HepG2 (cell line): ENCODE results near the gene TMEM121. TPM values are rescaled to one million over a fixed set of nuclear protein-coding genes. Genes with fewer than 3 reads are reported as not detected.

Source experiments
- ERF ChIP-seq: IDR thresholded peaks from 2 replicates; pipeline ENCODE4 v1.6.1; 2018; ENCODE audit warnings: missing biosample characterization, missing genetic modification reagents
- GATAD2A ChIP-seq: IDR thresholded peaks from 2 replicates; pipeline ENCODE4 v1.6.1; 2016
- MXI1 ChIP-seq: IDR thresholded peaks from 3 replicates; pipeline ENCODE4 v1.6.1; 2012; ENCODE audit warnings: low read depth, low read length, inconsistent platforms, borderline replicate concordance
- SMC3 ChIP-seq: IDR thresholded peaks from 2 replicates; pipeline ENCODE4 v1.6.1; 2011; ENCODE audit warnings: low read length, improper control_type of control experiment
- SP5 ChIP-seq: IDR thresholded peaks from 2 replicates; pipeline ENCODE4 v1.6.1; 2016; ENCODE audit warnings: low read depth, borderline replicate concordance
- TBX2 ChIP-seq: sonication (generic); formaldehyde crosslinking; IDR thresholded peaks from 2 replicates; pipeline ENCODE4 v1.5.0; 2020; ENCODE audit warnings: missing genetic modification reagents, mild to moderate bottlenecking, borderline replicate concordance
- ZKSCAN8 ChIP-seq: IDR thresholded peaks from 2 replicates; pipeline ENCODE4 v1.6.1; 2016; ENCODE audit warnings: borderline replicate concordance, missing genetic modification reagents, missing compliant biosample characterization
- ZNF101 ChIP-seq: sonication (generic); formaldehyde crosslinking; IDR thresholded peaks from 2 replicates; pipeline ENCODE4 v1.4.0; 2020; ENCODE audit warnings: mild to moderate bottlenecking, low read depth, missing genetic modification reagents, borderline replicate concordance
- ZNF235 ChIP-seq: sonication (generic); formaldehyde crosslinking; IDR thresholded peaks from 2 replicates; pipeline ENCODE4 v1.8.1; 2023; ENCODE audit warnings: mild to moderate bottlenecking, missing genetic modification reagents, borderline replicate concordance
- ZNF430 ChIP-seq: sonication (generic); formaldehyde crosslinking; IDR thresholded peaks from 2 replicates; pipeline ENCODE4 v1.9.0; 2021; ENCODE audit warnings: mild to moderate bottlenecking, missing genetic modification reagents
- ZNF724P ChIP-seq: sonication (generic); formaldehyde crosslinking; IDR thresholded peaks from 2 replicates; pipeline ENCODE4 v1.8.0; 2022; ENCODE audit warnings: missing genetic modification reagents, borderline replicate concordance
- polyA plus RNA-seq, 8 experiments: library from polyadenylated mRNA; depleted of rRNA in 3 of 8; stranded (reverse) in 7 of 8; unstranded in 1 of 8; fragments of >200 nt; fragmentation: Illumina TruSeq in 4 of 8; extraction: Trizol in 4 of 8; gene quantifications; 2 replicates each; pipeline versions ENCODE4 v1.2.1 to v1.2.3, GENCODE V29; 2011 to 2016; ENCODE audit warnings: low read depth in 4 of 8, missing spikeins in 1 of 8, mixed read lengths in 1 of 8; ENCODE audit not compliant: insufficient read depth in 1 of 8
- total RNA-seq, 5 experiments: library from RNA; depleted of rRNA; stranded (reverse); fragments of >200 nt; fragmentation: Illumina TruSeq; extraction: Trizol; gene quantifications; 2 replicates each; pipeline ENCODE4 v1.2.3, GENCODE V29; 2016; ENCODE audit warnings: low read depth in 1 of 5
- TF ChIP-seq, protein P1 (sequence below): sonication (generic); formaldehyde crosslinking; IDR thresholded peaks from 2 replicates; pipeline ENCODE4 v1.8.0; 2022; ENCODE audit warnings: mild to moderate bottlenecking, missing genetic modification reagents, moderate library complexity
- TF ChIP-seq, protein P2 (sequence below): sonication (generic); formaldehyde crosslinking; IDR thresholded peaks from 2 replicates; pipeline ENCODE4 v1.8.1; 2023; ENCODE audit warnings: mild to moderate bottlenecking, moderate library complexity, missing genetic modification reagents
- TF ChIP-seq, protein P3 (sequence below): IDR thresholded peaks from 2 replicates; pipeline ENCODE4 v1.6.1; 2016; ENCODE audit warnings: missing genetic modification reagents, missing compliant biosample characterization
- TF ChIP-seq, protein P4 (sequence below): sonication (generic); formaldehyde crosslinking; IDR thresholded peaks from 2 replicates; pipeline ENCODE4 v1.4.0; 2020; ENCODE audit warnings: missing genetic modification reagents
- TF ChIP-seq, protein P5 (sequence below): sonication (generic); formaldehyde crosslinking; IDR thresholded peaks from 2 replicates; pipeline ENCODE4 v1.4.0; 2020; ENCODE audit warnings: missing genetic modification reagents
- TF ChIP-seq, protein P6 (sequence below): sonication (generic); IDR thresholded peaks from 2 replicates; pipeline ENCODE4 v1.6.1; 2016; ENCODE audit warnings: low read depth, borderline replicate concordance
- TF ChIP-seq, protein P7 (sequence below): sonication (generic); formaldehyde crosslinking; IDR thresholded peaks from 2 replicates; pipeline ENCODE4 v1.8.0; 2022; ENCODE audit warnings: low read depth, missing genetic modification reagents

The TMEM121 gene
- total and polyA plus RNA-seq, 2 of the 13 experiments (the other 11 are each of a cell fraction or from before 2014, with no cell fraction given) = 6.6 to 19.0 TPM

DNA sequence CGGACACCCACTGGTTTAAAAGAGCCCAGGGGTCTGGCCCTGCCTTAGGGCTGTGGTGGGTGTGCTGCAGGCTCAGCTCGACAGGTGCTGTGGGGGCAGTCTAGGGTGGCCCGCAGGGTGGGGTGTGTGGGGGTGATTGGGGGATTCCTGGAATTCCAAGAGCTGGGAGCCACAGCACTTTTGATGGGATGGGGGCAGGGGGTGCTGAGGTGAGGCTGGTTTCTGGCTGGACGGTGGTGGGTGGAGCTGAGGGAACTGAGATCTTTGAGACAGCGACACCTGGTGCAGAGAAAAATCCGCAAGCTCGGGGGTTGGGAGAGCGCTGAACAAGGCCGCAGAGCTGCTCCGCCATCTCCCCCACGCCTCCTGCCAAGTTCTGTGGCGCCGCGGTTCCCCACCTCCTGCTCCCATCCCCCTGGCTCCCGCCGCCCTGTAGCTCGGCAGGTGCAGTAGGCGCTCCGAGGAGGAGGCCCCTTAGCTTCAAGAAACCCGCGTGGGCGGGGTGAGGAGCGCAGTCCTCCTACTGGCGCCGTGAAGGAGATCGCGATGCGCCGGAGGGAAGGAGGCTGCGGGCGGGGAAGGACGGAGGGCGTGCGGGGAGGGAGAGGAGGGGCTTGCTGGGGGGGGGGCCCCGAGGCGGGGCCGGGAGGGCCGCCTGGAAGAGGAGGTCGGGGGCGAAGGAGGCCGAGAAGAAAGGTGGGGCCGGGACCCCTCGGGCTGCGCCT, 36.7 kb upstream of the TMEM121 start (continued):
- TF ChIP-seq, protein P1, sequence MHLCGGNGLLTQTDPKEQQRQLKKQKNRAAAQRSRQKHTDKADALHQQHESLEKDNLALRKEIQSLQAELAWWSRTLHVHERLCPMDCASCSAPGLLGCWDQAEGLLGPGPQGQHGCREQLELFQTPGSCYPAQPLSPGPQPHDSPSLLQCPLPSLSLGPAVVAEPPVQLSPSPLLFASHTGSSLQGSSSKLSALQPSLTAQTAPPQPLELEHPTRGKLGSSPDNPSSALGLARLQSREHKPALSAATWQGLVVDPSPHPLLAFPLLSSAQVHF (CRISPR knock-in tag) = 0 out of 2 replicates have a peak, but pooled peaks have one; percentile 14
- TF ChIP-seq, protein P2, sequence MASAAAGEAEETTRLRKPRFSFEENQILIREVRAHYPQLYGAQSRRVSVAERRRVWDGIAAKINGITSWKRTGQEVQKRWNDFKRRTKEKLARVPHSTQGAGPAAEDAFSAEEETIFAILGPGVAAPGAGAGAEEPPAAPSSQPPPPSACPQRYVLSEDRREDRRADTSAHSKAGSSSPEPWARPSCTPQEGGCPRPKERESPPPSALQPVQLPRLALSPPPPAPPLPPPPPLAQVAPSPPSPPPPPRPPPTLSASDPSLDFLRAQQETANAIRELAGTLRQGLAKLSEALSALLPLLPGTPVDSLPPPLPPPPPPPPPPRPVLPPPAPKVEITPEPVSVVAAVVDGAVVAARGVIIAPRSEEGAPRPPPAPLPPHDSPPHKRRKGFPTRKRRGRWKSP (CRISPR knock-in tag) = 0 out of 2 replicates have a peak, but pooled peaks have one; percentile 58
- peak; percentile 68; the same call in 1 of the 2 replicates for TF ChIP-seq ERF (CRISPR knock-in tag)
- TF ChIP-seq, protein P3, sequence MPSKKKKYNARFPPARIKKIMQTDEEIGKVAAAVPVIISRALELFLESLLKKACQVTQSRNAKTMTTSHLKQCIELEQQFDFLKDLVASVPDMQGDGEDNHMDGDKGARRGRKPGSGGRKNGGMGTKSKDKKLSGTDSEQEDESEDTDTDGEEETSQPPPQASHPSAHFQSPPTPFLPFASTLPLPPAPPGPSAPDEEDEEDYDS = 0 out of 2 replicates have a peak, but pooled peaks have one; percentile 12
- TF ChIP-seq, protein P4, sequence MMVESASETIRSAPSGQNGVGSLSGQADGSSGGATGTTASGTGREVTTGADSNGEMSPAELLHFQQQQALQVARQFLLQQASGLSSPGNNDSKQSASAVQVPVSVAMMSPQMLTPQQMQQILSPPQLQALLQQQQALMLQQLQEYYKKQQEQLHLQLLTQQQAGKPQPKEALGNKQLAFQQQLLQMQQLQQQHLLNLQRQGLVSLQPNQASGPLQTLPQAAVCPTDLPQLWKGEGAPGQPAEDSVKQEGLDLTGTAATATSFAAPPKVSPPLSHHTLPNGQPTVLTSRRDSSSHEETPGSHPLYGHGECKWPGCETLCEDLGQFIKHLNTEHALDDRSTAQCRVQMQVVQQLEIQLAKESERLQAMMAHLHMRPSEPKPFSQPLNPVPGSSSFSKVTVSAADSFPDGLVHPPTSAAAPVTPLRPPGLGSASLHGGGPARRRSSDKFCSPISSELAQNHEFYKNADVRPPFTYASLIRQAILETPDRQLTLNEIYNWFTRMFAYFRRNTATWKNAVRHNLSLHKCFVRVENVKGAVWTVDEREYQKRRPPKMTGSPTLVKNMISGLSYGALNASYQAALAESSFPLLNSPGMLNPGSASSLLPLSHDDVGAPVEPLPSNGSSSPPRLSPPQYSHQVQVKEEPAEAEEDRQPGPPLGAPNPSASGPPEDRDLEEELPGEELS (CRISPR knock-in tag) = 0 out of 2 replicates have a peak, but pooled peaks have one; percentile 15
- TF ChIP-seq TBX2 (CRISPR knock-in tag) = 0 out of 2 replicates have a peak, but pooled peaks have one; percentile 24
- no peak for TF ChIP-seq ZNF101
- peak; percentile 8; the same call in 1 of the 2 replicates for TF ChIP-seq ZNF430 (CRISPR knock-in tag)
- peak; percentile 53 for TF ChIP-seq SMC3
- TF ChIP-seq ZNF235 (CRISPR knock-in tag) = peak; percentile 63; the same call in 1 of the 2 replicates
- no peak for TF ChIP-seq ZKSCAN8 (CRISPR knock-in tag)
- TF ChIP-seq GATAD2A (CRISPR knock-in tag) = peak; percentile 32; the same call in 1 of the 2 replicates
- TF ChIP-seq ZNF724P (CRISPR knock-in tag) = peak; percentile 70; the same call in 1 of the 2 replicates
- TF ChIP-seq MXI1 = peak; percentile 44; the same call in 1 of the 3 replicates
- TF ChIP-seq, protein P5, sequence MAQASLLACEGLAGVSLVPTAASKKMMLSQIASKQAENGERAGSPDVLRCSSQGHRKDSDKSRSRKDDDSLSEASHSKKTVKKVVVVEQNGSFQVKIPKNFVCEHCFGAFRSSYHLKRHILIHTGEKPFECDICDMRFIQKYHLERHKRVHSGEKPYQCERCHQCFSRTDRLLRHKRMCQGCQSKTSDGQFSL (CRISPR knock-in tag) = peak; percentile 61; the same call in 1 of the 2 replicates
- TF ChIP-seq SP5 = peak; percentile 34; the same call in 1 of the 2 replicates
- TF ChIP-seq, protein P6, sequence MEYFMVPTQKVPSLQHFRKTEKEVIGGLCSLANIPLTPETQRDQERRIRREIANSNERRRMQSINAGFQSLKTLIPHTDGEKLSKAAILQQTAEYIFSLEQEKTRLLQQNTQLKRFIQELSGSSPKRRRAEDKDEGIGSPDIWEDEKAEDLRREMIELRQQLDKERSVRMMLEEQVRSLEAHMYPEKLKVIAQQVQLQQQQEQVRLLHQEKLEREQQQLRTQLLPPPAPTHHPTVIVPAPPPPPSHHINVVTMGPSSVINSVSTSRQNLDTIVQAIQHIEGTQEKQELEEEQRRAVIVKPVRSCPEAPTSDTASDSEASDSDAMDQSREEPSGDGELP = peak; percentile 24; the same call in 1 of the 2 replicates
- TF ChIP-seq, protein P7, sequence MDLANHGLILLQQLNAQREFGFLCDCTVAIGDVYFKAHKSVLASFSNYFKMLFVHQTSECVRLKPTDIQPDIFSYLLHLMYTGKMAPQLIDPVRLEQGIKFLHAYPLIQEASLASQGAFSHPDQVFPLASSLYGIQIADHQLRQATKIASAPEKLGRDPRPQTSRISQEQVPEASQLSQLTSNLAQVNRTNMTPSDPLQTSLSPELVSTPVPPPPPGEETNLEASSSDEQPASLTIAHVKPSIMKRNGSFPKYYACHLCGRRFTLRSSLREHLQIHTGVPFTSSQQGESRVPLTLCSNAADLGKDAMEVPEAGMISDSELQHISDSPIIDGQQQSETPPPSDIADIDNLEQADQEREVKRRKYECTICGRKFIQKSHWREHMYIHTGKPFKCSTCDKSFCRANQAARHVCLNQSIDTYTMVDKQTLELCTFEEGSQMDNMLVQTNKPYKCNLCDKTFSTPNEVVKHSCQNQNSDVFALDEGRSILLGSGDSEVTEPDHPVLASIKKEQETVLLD (CRISPR knock-in tag) = 0 out of 2 replicates have a peak, but pooled peaks have one; percentile 7
